ENCODE measurements around the gene C5.

The C5 gene

GRCh38 chr9:120938851-120939250 is 111.2 kb downstream of the C5 start:
- no peak for DNase-seq

DNA sequence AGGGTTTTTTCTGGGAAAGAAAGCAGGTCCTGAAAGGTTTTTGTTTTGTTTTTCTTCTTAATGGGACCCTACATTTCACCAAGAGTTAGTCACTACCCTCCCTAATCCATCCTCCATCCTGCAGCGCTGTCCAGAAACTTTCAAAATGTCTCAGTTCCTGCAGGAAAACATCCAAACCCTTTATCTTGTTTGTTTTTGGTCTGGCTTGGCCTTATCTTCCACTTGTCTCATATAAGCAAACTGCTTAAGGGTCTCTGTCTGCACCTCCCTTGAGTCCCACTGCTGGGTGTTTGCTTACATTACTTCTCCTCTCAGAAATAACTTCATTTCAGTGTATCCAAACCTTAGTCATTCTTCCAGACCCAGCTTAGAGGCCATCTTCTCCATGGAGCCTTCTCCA is 112.5 kb downstream of the C5 start:
- no peak for DNase-seq

DNA sequence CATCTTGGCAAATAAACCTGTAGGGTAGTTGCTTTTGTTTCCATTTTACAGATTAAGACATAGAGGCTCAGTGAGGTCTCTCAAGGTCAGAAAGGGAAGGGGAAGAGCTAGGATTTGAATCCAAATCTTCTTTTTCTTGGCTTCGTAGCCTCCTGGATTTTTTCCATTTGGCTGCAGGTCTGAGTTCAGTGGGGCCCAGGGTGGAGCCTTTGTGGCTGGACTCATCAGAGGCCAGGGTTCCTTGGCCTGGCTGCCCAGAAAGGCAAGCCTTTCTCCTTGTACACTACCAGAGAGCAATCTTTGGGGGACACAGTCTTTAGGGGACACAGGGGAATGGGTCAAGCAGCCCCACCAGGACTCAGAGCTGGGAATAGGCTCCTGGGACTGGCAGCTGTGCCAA is 112.9 kb downstream of the C5 start:
- no peak for DNase-seq

DNA sequence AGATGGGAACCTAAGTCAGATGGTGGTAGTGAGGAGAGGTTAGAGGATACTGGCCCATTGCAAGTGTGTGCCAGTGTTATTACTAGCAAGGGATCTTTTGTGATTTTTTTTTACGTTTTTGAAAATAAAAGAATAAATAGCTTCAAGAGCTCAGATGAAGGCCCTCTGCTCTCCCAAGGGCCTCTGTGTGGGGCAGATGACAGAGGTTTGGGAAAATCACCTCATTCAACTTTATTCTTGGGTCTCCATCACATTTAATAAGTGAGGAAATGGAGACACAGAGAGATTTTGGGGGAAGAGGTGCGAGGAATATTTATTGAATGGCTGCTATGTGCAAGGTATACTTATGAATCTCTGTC is 113.3 kb downstream of the C5 start:
- DNase-seq: no peak

- DNase-seq: peak; percentile 96
Measured at GRCh38 chr9:120936011-120936763, 113.9 kb downstream of the C5 start.

DNA sequence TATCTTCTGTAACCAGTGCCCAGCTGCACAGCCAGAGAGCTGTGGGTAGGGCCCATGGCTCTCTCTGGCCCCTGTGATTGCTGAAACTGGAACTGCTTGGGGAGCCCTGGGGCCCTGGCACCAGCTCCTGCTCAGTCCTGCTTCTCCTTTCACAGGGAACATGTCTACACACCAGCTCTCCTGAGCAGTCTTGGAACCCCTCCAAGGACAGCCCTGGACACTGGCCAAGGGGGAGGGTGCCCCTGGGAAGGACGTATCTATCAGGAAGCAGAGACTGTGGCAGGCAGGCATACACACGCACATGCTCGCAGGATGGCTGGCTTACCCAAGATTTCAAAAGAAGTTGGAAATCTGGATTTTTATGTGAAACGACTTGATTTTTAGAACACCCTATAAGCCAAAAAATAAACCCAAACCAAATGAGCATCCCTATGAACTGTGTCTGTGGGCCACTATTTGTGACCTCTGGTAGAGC is 114.7 kb downstream of the C5 start:
- DNase-seq: peak; percentile 99

DNA sequence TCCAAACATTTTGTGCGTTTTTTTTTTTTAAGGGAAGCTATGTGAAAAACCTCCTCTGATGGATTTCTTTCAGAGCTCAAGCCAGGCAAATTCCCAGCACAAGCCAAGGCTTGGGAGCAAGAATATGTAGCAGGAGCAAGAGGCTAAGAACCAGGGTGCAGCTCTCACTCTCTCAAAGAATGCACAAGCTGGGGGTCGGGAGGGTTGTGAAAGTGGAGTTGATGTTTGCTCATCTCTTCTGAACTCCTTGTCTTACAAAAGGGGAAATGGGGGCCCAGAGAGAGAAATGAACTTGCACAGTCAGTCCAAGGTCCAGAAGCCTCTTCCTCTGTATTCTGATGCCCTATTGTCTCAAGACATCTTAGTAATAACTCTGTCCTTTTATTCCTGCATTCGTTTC is 115.8 kb downstream of the C5 start:
- peak; percentile 40 for DNase-seq

GRCh38 chr9:120933310-120934055 is 116.6 kb downstream of the C5 start:
- no peak for DNase-seq

- no peak for DNase-seq
Measured at GRCh38 chr9:120932086-120932823, 117.8 kb downstream of the C5 start.

GRCh38 chr9:120931231-120932085 is 118.6 kb downstream of the C5 start:
- peak; percentile 81 for DNase-seq

DNA sequence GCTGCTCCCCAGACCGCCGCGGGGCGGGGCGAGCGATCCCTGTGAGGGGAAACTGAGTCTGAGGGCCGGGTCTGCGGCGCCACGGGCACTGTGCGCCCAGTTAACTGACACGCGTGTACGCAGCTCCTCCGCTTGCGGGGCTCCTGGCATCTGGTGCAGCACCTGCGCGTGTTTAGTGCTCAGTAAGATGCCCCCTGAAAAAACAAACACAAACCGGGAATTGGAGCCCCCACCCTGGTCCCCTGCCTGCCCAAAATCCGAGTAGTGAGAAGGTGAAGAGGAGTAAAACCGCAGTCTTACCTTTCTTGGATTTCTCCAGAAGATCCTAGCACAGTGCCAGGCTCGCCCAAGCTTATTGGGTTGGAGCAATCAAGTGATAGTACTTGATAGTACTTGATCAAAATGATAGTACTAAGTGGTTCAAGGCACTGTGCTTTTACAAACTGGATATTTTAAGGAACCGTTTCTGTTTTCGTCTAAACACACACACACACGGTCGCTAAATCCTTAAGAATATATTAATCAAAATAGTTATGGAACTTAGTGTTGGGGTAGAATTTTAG is 120.8 kb downstream of the C5 start:
- no peak for DNase-seq

DNA sequence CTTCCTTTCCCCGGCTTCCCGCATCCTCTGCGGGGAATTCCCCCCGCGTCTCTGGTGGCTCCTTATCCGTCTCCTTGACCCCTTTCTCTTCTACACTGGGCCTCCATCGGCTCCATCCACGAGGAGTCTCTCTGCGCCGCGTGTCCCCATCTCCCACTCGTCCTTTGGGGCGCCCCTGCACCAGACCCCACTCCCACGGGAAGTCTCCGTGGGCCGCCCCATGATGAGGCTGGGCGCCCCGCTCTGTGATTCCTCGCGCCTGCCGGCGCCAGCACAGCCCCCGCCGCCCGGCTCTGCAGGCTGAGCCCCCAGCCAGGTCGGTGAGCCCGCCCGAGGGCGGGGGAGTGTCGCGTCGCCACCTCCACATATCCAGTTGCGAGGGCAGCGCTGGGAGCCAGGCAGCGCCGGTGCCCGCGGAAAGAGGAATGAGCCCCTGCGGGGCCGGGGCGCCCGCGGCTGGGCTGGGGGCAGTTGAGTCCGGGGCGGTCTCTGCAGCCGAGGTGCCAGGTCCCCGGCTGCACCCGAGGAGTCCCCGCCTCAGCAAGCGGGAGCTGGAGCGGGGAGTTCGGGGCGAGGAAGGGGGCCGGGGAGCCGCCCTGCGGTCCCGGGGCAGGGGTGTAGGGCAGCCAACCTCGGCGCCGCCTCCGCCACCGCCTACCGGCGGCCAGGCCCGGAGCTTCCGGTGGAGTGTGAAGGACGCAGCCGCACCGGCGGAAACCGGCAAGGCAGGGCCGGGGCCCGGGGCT is 121.4 kb downstream of the C5 start:
- peak; percentile 85 for DNase-seq

DNA sequence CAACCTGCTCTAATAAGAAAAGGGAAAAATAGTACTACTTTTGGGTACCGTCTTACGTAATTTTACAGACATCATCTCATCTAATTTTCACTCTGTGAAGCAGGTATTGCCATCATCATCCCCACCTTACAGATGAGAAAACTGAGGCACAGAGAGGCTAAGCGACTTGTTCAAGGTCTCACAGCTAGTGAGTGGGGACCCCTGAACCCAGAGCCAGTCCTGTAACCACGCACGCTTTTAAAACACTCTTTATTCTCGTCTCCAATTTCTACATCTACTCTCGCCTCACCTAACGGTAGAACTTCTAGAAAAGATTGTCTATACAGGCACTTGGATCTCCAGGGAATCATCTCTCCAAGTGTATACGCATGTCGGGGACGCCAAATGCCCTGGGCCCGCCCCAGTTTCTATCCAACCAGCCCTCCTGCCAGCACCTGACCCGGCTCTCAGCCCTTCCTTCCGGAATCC is 122.0 kb downstream of the C5 start:
- peak; percentile 44 for DNase-seq

DNA sequence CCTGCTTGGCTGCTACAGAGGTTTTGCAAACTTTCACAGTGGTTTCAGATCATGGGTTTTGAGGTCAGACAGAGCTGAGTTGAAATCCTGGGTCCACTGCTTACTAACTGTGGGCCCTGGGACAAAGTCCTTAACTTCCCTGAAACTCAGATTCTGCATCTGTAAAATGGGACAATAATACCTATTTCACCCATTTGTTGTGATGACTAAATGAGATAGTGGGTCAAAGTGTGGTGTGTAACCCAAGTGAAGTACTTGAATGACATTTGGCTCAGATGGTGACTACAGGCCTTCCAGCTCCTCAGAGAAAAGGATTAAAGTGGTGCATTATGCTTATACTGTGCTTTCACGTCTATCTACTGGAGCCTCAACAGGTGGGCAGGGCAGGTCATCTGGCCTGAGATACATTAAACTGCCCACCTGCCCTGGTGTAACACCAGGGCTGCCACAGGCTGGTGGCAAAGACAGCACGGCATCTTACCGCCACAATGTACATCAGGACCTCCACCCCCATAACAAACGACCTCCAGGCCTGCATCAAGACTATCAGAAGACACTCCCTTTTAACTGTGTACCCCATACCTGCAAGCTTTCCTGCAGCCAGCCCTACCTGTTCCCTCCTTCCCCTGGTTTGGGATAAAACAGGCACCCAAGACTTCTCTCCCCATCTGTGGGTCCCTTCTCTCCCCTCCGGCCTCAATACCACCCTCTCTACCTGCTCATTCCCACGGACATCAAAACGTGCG is 122.6 kb downstream of the C5 start:
- peak; percentile 54 for DNase-seq

DNA sequence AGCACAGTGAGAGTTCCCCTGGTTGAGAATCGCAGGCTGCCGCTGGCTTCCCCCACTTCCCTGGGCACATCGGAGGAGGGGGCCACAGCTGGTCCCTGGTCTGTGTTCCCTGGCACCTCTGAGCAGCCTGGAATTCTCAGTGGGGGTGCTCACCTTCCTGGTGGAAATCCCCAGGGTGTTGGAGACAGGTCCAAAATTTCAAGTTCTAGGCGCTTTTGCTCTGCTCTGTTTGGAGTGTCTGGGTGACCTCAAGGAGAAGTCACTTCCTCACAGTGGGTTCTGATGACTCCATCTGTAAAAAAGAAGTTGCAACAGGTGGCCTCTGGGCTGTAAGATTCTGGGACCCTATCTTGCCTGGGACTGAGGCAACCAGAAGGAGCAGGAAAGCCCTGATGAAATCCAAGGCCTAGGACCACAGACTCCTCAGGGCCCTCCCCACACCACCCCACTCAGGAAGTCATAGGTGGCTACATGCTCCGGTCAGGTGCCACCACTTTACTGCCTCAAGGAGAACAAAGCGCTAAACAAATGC is 123.6 kb downstream of the C5 start, which contains the start of gene TRAF1:
TSS of gene TRAF1 (minus strand) at position 400 of the 532 bp plus-strand sequence. CDS start 721 bp downstream, outside the sequence.
- DNase-seq: peak; percentile 46

DNA sequence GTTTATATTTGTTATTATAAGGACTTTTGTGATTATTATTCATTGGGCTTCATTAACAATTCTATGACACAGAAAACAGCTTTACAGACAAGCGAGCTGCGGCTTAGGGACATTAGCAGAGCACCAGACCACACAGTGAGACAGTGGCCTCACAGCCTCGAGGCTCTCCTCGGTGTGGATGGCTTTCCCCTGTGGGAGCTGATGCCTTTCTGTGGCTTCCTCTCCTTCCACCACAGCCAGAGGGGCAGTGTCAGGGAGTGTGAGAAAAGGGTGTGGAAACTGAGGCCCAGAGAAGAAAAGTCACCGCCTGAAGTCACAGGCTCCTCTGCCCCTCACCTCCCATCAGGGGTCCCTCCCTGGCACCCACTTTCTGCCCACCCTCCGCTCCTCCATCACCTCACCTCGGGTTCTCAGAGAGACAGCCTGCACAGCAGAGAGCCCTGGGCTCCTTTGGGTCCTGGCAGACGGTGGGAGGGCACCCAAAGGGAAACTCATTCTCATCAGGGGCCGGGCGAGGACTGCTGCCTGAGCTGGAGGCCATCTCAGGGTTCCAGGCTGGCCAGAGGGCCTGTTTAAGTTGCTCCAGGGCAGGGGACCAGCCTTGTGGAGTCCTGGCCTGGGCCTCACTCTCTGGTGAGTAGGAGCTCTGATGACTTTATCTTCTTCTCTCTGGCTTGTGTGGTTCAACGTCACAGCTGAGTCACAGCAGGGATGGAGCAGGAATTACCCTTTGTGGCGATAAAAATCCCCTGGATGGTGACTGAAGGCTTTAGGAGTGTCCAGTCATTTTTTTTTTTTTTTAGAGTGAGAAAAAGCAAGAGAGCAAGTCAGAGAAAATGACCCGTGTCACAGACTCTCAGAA is 124.3 kb downstream of the C5 start:
- DNase-seq: no peak

- no peak for DNase-seq
Measured at GRCh38 chr9:120924698-120925534, 125.2 kb downstream of the C5 start.

- no peak for DNase-seq
Measured at GRCh38 chr9:120923620-120924328, 126.3 kb downstream of the C5 start.

All from RPMI8226 (cell line).